HPDE6-E6E7 (cell line): ENCODE results near the gene KLHL5.
"Not testable (repeated sequence)": the region's sequence is repeated elsewhere in the genome, so short reads cannot be mapped to it uniquely, and the experiment has no call there.

ENCODE experiments used
- DNase-seq: peaks from one replicate; pipeline ENCODE4 v3.0.0; 2011; ENCODE audit warnings: missing footprints; ENCODE audit errors: extremely low spot score

Gene KLHL5, protein sequence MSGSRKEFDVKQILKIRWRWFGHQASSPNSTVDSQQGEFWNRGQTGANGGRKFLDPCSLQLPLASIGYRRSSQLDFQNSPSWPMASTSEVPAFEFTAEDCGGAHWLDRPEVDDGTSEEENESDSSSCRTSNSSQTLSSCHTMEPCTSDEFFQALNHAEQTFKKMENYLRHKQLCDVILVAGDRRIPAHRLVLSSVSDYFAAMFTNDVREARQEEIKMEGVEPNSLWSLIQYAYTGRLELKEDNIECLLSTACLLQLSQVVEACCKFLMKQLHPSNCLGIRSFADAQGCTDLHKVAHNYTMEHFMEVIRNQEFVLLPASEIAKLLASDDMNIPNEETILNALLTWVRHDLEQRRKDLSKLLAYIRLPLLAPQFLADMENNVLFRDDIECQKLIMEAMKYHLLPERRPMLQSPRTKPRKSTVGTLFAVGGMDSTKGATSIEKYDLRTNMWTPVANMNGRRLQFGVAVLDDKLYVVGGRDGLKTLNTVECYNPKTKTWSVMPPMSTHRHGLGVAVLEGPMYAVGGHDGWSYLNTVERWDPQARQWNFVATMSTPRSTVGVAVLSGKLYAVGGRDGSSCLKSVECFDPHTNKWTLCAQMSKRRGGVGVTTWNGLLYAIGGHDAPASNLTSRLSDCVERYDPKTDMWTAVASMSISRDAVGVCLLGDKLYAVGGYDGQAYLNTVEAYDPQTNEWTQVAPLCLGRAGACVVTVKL

DNA sequence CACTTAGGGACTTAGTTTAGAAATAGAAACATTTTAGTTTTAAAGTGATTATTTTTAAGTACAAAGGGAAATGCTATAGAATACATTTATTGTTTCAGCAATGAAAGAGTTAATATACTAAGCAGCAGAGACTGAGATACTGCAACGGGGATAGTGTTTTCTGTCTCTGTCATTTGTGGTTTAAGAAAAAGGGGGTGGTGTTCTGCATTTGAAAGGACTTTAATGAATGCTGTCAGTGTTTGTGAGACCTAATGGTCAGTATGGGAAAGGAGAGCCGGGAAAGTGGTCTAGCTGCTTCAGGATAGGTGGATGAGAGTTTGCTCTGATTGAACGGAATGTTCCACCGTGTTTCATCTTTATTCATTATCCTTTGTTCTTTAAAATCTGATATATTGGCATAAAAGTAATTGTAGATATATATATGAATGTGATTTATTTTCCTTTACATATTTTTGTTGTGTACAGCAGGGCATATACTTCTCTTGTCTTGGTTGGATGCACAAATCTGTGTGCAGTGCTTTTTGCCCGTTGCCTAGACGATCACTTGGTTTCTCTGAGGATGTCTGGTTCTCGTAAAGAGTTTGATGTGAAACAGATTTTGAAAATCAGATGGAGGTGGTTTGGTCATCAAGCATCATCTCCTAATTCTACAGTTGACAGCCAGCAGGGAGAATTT is at the start of gene KLHL5:
Gene KLHL5 (plus strand): TSS at position 139 of the 676 bp plus-strand sequence. CDS start 421 bp downstream, at position 560.
- DNase-seq = no peak

DNA sequence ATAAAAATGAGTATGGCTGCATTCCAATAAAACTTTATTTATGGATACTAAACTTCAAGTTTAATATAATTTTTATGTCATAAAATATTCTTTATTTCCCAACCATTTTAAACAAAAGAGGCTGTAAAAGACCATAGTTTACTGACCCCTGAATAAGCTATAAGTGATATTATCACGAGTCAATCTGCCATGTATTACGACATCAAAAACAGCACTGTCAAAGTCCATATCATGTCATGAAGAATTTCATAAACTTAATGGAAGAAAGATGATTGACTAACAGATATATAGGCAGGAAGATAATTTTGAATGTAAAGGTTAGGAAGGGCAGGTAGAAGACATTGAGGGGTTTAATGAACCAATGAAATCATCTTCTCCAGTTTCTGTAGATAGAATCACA is 48.0 kb upstream of the KLHL5 start:
- no peak for DNase-seq

DNA sequence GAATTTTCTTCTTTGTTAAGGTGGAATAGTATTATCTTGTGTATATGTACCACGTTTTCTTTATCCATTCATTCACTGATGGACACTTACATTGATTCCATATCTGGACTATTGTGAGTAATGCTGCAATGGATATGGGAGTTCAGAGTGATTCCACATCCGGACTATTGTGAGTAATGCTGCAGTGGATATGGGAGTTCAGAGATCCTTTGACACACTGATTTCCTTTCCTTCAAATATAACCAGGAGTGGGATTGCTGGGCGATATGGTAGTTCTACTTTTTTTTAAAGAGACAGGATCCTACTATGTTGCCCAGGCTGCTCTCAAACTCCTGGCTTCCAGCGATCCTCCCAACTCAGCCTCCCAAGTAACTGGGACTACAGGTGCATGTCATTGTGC is 41.9 kb upstream of the KLHL5 start:
- no peak for DNase-seq

DNA sequence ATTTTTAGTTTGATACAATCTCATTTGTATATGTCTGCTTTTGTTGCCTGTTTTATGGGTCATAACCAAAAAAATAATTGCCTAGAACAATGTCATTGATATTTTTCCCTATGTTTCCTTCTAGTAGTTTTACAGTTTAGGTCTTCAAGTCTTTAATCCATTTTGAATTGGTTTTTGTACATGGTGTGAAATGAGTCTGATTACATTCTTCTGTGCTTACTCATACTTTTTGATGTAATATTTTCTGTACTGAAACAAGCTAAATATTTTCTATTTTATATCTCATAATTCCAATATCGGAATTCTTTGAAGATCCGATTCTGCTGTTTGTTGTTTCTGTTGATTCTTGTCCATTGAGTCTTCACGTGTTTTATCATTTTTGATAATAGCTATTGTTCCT is 40.4 kb upstream of the KLHL5 start:
- DNase-seq = no peak

DNA sequence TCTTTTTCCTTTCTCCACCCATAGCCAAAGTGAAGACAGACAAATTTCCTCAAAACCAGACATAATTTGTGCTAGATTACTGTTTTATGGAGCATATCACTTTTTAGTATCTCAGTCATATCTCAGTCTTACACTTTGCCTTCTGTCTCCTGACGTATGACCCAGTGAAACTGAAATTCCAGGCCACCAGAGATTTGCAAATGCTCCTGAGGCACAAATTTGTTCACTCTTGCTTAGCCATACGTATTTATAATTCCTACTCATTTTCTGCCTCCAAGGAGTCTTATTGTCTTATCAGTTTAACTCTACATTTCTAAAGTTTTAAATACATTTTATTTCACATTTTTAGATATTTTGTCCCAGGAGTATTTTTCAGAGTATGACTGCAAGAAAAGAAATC is 39.8 kb upstream of the KLHL5 start:
- DNase-seq = no peak

DNA sequence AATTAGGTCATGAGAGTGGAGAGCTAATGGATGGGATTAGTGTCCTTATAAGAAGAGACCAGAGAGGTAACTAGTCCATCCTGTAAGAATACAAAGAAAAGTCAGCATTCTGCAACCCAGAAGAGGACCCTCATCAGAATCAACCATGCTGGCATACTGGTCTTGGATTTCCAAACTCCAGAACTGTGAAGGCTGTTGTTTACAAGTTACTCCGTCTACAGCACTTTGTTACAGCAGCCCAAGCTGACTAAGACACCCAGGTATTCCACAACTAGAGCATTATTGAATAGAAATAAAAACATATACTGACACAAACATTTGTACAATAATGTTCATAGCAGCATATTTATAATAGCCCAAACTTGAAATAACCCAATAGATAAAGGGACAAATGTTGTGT is 39.0 kb upstream of the KLHL5 start:
- DNase-seq = no peak

DNA sequence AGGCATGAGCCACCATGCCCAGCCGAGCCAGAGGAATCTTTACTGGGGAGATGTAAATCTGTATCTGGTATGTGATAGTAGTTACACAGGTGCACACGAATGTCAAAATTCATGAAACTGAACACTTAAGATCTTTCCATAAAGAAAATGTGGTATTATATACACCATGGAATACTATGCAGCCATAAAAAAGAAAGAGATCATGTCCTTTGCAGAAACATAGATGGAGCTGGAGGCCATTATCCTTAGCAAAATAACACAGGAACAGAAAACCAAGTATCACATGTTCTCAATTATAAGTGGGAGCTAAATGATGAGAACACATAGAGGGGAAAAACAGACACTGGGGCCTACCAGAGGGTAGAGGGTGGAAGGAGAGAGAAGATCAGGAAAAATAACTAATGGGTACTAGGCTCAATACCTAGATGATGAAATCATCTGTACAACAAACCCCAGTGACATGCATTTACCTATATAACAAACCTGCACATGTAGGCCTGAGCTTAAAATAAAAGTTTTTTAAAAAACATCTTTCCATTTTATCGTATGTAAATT is 37.6 kb upstream of the KLHL5 start:
- DNase-seq = no peak

DNA sequence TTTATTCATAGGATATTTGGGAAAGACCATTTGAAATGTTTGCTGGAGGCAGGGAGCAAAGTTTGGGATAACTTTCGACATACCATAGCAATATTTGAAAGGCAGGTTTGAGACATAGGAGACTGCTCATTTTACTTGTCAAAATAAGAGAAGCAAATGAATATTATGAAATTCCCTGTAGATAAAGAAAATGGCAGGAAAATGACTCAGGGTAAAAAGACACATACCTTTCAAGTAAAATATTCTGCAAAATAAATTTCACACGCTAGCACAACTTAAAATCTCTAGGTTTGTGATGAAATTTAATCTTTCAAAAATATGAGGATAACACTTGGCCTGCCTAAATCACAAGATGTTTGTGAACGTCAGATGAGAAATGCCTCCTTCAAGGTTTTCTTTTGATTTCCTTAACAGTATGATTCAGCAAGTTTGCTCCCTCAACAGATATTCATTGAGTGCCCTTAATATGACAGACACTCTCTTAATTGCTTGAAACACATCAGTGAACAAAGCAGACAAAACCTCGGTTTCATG is 36.4 kb upstream of the KLHL5 start:
- DNase-seq = no peak

DNA sequence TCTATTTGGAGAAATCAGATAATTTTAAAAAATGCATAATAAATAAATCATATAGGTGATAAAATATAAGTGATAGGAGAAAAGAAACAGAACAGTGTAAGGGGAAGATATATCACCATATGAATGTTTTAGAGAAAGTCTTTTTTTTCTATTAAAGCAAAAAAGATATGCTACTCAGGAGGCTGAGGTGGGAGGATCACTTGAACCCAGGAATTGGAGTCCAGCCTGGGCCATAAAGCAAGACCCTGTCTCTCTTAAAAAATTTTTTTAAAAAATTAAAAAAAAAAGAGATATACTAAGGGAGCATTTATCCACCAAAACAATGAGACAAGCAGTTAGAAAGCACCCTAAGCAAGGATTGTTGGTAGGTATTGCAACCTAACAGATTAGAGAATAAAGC is 35.9 kb upstream of the KLHL5 start:
- DNase-seq = no peak

DNA sequence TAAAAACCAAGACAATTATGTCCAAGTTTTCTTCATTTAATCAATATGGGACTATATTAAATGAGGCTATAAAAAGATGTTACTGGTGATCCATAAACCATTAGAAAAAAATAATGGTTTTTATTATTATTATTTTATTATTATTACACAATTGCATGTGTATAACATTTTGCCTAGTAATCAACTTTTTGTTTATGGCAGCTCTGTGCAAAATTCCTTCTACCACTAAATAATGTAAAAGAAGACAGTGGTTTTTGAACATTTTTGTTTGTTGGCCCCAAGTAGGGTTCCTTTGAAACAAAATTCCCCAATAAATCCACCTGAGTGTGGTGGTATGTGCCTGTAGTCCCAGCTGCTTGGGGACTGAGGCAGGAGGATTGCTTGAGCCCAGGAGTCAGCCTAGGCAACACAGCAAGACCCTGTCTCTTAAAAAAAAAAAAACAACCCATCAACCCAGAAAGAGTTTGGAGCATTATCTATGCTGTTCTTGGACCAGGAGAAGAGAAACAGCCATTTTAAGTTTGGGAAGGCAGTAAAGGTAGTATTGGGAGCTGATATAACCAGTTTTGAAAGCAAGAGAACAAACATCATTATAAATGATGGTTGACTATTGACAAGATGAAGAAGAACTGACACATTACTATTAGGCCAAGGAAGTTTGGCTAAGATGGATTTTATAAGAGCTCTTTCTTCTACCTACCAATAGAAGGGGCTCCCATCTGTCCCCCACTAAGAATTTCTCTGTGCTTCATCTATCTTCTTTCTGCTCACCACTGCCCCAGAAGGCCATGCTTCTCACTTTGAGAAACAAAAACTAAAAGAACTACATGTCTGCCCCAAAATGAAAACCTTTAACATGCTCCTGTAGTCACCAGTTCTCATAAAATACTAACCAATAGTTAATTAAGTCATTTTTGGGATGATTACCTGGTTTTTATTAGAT is 32.0 kb upstream of the KLHL5 start:
- DNase-seq = no peak

DNA sequence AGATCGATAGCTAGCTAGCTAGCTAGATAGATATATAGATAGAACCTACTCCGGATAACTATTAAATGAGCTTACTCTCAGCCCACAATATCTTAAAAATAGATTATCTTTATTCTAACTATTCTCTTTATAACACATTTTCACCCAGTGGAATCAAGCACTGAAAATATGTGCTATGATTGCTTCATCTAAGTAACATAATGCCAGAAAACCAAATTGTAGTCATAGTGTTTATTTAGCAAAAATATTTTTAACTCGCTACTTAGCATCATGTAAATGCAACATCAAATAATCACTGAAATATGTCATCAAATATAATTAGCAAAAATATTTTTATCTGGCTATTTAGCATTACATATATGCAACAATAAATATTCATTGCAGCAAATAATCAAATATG is 31.3 kb upstream of the KLHL5 start:
- no peak for DNase-seq

DNA sequence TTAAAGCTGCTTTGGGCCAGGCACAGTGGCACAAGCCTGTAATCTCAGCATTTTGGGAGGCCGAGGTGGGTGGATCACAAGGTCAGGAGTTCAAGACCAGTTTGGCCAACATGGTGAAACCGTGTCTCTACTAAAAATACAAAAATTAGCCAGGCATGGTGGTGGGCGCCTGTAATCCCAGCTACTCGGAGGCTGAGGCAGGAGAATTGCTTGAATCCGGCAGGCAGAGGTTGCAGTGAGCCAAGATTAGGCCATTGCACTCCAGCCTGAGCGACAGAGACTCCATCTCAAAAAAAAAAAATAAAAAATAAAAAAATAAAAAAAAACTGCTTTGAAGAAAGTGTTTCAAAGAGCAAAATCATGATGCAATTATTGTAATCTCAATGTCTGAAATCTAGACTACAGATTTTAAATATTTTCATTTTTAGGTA is 30.4 kb upstream of the KLHL5 start:
- not testable (repeated sequence) for DNase-seq

DNA sequence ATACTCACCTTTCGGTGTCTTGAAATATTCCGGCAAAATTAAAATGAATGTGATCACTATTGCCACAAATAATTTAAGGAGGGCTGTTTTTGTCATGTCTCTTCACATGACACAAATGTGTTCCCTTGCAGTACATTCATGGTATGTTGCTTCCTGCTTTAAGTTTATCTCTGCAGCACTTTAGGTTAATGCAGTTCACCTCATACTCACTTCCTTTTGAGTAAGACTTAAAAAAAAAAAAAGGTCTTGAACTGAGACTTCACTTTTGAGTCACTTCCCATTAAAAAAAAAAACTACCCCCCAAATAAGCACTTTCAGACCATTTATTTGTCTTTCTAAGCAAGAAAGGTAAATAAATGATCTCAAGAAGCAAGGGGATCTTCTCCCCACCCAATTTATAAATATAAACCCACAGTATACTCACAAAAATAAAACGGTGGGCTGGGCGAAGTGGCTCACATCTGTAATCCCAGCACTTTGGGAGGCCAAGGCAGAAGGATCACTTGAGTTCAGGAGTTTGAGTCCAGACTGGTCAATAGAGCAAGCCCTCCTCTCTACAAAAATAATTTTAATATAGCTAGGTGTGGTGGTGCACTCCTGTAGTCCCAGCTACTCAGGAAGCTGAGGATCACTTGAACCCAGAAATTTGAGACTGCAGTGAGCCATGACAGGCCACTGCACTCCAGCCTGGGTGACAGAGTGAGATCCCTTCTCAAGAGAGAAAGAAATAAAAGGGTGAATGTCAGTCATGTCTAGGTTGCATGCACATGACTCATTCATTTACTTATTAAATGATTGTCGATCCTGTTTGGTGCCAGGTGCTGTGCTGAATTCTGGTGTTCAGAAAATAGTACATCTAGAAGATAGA is 29.6 kb upstream of the KLHL5 start, which contains the start of gene TMEM156:
Gene TMEM156 (minus strand): TSS at position 192 of the 868 bp plus-strand sequence. CDS start 96 bp downstream, at position 96.
- peak; percentile 27 for DNase-seq

DNA sequence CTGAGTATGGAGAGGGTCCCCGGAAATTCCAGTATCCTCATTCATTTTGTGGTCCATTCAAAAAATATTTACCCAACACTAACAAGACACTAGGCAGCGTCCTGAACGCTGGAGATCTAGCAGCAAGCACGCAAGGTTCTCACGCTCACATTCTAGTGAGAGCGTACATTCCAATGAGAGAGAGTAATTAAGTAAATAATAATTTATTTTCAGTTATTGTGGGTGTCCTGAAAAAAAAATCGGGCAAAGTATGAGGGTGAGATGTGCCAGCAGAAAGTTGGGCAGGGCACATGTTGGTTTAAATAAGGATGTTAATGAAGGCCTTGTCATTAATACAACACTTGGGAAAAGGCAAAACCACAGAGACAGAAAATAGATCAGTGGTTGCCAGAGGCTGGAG is 25.9 kb upstream of the KLHL5 start:
- DNase-seq = no peak

DNA sequence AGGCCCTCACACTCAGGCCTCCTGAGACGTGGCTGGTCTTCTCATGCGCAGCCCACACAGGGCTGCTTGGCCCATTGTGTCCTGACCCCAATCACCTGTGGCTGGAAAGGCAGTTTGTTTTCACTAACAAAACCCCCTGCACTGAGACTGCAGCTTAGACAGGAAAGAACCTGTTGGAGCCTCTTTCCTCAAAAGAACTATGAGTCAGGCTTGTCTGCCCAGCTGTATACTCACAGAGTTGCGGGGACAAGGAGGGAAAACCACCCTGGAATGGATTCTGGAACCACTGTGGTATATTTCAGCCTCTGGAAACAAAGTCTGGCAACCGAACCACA is 24.6 kb upstream of the KLHL5 start:
- peak; percentile 56 for DNase-seq

DNA sequence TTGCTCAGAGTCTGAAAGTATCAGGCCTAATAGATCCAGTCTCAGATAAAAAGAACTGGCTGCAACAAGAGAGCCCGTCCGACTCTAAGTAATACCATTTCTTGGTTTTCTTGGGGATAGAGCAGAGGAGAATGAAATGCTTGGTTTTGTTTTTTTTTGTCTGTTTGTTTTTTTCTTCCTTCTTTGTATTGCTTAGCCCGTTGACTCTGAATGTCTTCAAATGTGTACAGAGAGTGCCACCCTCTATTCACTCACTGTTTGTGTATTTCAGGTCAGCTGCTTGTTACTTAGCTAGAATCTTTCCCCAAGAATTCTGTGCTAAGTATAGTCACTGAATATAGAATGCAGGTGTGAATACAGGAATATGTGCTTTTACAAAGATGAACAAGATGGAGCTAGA is 24.1 kb upstream of the KLHL5 start:
- DNase-seq = no peak

DNA sequence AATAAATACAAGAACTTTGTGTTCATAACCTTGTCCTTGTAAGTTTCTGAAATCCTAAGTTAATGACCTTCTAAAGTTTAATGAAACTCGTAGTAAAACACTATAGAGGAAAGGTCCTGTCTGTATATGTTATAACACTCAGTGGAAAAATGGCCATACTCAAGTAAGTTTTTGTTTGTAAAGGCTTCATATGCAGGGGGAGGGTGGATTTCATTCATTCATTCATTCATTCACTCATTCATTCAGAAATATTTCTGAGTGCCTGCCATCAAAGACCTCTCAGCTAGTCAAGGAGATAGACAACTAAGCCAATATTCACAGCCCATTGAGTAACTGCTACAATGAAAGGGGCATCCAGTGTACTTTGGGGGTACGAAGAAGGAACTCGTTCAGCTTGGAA is 22.9 kb upstream of the KLHL5 start:
- DNase-seq = no peak

DNA sequence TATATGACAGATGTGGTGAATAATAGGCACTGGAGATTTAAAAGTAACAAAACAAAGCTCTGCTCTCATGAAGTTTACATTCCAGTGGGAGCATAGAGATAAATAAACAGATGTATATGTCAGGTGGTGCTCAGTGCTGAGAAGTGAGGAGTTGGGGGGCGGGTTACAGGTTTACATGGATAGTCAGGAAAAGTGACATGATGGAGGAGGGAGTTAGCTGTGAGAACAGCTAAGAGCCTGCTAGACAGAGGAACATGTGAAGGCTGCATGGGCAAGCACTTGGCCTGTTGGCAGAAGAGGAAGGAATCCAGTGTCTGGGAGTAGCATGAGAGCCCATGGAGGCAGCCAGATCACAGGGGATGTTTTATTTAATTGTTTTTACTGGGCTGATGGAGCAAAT is 19.7 kb upstream of the KLHL5 start:
- DNase-seq = no peak

DNA sequence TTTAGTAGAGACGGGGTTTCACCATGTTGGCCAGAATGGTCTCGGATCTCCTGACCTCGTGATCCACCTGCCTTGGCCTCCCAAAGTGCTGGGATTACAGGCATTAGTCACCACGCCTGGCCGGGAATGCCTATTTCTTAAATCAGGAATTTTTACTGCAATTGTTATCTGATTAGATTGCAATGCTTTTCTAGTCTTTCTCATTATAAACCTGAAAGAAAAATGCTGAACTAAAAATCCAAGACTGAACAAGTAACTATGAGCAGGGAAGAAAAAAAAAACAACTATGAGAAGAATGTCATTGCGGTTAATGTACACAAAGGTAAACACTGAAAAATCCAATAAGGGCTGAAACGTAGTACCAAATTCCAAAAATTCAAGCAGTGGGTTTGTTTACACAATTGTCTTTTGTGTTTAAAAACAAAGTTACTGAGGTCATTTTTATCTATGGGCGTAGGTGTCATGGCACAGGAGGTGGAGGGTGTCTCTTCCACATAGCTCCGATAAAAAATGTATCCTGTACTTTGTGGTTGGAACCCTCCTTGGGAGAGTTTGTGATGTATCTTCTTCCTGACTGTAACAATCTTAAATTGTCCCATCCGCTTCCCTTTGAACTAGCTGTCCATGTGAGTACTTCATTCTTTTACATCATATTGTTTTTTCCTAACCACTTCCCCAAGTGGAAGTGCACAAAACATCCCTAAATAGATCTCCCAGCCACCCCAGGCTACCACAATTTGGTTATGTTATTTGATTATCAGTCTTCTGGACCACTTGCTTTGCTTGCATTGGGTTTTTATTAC is 18.8 kb upstream of the KLHL5 start:
- DNase-seq = no peak
